SU-DHL-6 (cell line): ENCODE measurements around the gene PDGFD.

Experiments used
- H2AFZ ChIP-seq: fragments of 200-600 bp; sonication (generic); 2 replicates; pipeline ENCODE4 v1.6.1; 2014; ENCODE audit warnings: low read depth, mild to moderate bottlenecking, moderate library complexity, mixed read lengths, antibody characterized with exemption, low read length; ENCODE audit not compliant: severe bottlenecking
- H3F3A ChIP-seq: fragments of 200-600 bp; shearing (Covaris generic); 2 replicates; pipeline ENCODE4 v1.6.0; 2016; ENCODE audit warnings: antibody characterized with exemption, mild to moderate bottlenecking; ENCODE audit not compliant: insufficient read depth
- H3K27ac ChIP-seq: fragments of 200-600 bp; sonication (generic); 2 replicates; pipeline ENCODE4 v1.5.1; 2016; ENCODE audit warnings: low read depth, mild to moderate bottlenecking, low read length, moderate library complexity, mixed read lengths
- H3K27me3 ChIP-seq: fragments of 200-600 bp; sonication (generic), shearing (Covaris generic); 2 replicates; pipeline ENCODE4 v1.6.0; 2014; ENCODE audit warnings: mild to moderate bottlenecking, low read length
- H3K36me3 ChIP-seq: fragments of 200-600 bp; sonication (generic); 2 replicates; pipeline ENCODE4 v1.6.1; 2014; ENCODE audit warnings: mild to moderate bottlenecking, low read length, mixed read lengths
- H3K4me2 ChIP-seq: fragments of 300-600, 200-600 bp; shearing (Covaris generic), sonication (generic); 2 replicates; pipeline ENCODE4 v1.6.0; 2014; ENCODE audit warnings: low read length, low read depth, mild to moderate bottlenecking; ENCODE audit not compliant: poor library complexity, severe bottlenecking
- H3K4me3 ChIP-seq: fragments of 200-600 bp; sonication (generic); 2 replicates; pipeline ENCODE4 v1.5.1; 2014; ENCODE audit warnings: antibody characterized with exemption, low read length, mild to moderate bottlenecking, mixed read lengths; ENCODE audit not compliant: insufficient read depth, poor library complexity, severe bottlenecking
- H3K79me2 ChIP-seq: fragments of 200-600 bp; sonication (generic); 2 replicates; pipeline ENCODE4 v1.6.1; 2014; ENCODE audit warnings: mild to moderate bottlenecking, low read length, moderate library complexity; ENCODE audit not compliant: insufficient read depth
- H3K9ac ChIP-seq: fragments of 200-600 bp; sonication (generic); 2 replicates; pipeline ENCODE4 v1.7.0; 2014; ENCODE audit warnings: mild to moderate bottlenecking, low read length
- H3K9me2 ChIP-seq: fragments of 200-600 bp; sonication (generic); replicated peaks from 2 replicates; pipeline ENCODE4 v1.6.1; 2014; ENCODE audit warnings: low read length; ENCODE audit not compliant: insufficient read depth
- H3K9me3 ChIP-seq: fragments of 200-600 bp; sonication (generic); 2 replicates; pipeline ENCODE4 v1.6.1; 2014; ENCODE audit warnings: low read length, mixed read lengths; ENCODE audit not compliant: insufficient read depth
- H4K20me1 ChIP-seq: fragments of 200-600 bp; sonication (generic); 2 replicates; pipeline ENCODE4 v1.6.1; 2014; ENCODE audit warnings: low read depth, mild to moderate bottlenecking, antibody characterized with exemption, low read length, moderate library complexity, mixed read lengths
- EZH2phosphoT487 ChIP-seq: fragments of 200-600 bp; sonication (generic), shearing (Covaris generic); conservative IDR thresholded peaks from 2 replicates; pipeline ENCODE4 v1.6.1; 2018; ENCODE audit warnings: mild to moderate bottlenecking, antibody characterized with exemption, low read length, moderate library complexity, mixed read lengths
- TF ChIP-seq, protein P1 (sequence below): fragments of 200-600 bp; sonication (generic); IDR thresholded peaks from one replicate; pipeline ENCODE4 v1.5.1; 2017; ENCODE audit warnings: antibody characterized with exemption, mild to moderate bottlenecking, low read length, moderate library complexity; ENCODE audit not compliant: insufficient read depth, poor library complexity, severe bottlenecking

PDGFD gene

DNA sequence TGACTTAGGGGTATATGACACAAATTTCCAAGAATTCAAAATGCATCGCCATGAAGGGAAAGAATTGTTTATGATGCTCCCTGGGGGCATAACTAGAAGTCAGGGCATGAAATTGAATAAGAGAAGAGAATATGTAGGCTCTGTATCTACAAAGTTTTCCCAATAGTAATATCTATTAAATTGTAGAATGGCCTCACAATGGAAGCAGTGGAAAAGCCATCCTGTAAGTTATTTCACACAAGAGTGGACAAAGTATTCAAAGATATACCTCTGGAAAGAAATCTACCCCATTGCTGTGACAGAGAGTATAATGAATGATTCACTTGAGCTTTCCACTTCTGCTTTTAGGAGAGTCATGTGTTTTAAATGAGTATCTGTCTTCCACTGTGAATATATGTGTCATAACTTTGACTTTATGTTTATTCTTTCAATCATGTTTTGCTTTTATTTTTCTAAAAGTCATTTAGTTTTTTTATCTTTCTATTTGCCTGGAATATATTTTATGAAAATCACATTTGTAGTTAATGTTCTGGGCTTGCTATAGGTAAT lies 193.2 kb downstream of the PDGFD start:
- no peak overlapping the region for H2AFZ ChIP-seq
- H3K9ac ChIP-seq = no peak overlapping the region
- no peak overlapping the region for H3K27ac ChIP-seq
- no peaks in the 10 kb centered on the region for H4K20me1 ChIP-seq
- no peaks in the 10 kb centered on the region for H3K79me2 ChIP-seq
- H3K9me2 ChIP-seq = no peaks in the 10 kb centered on the region
- no peaks in the 10 kb centered on the region for H3K9me3 ChIP-seq
- no peak overlapping the region for H3K4me2 ChIP-seq
- no peak overlapping the region for H3K4me3 ChIP-seq
- peaks cover 7% of the 10 kb centered on the region for H3K36me3 ChIP-seq
- TF ChIP-seq, protein P1, sequence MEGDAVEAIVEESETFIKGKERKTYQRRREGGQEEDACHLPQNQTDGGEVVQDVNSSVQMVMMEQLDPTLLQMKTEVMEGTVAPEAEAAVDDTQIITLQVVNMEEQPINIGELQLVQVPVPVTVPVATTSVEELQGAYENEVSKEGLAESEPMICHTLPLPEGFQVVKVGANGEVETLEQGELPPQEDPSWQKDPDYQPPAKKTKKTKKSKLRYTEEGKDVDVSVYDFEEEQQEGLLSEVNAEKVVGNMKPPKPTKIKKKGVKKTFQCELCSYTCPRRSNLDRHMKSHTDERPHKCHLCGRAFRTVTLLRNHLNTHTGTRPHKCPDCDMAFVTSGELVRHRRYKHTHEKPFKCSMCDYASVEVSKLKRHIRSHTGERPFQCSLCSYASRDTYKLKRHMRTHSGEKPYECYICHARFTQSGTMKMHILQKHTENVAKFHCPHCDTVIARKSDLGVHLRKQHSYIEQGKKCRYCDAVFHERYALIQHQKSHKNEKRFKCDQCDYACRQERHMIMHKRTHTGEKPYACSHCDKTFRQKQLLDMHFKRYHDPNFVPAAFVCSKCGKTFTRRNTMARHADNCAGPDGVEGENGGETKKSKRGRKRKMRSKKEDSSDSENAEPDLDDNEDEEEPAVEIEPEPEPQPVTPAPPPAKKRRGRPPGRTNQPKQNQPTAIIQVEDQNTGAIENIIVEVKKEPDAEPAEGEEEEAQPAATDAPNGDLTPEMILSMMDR = no peak
- TF ChIP-seq EZH2phosphoT487 = no peak
- H3K27me3 ChIP-seq = no peaks in the 10 kb centered on the region
- no peaks in the 10 kb centered on the region for H3F3A ChIP-seq

DNA sequence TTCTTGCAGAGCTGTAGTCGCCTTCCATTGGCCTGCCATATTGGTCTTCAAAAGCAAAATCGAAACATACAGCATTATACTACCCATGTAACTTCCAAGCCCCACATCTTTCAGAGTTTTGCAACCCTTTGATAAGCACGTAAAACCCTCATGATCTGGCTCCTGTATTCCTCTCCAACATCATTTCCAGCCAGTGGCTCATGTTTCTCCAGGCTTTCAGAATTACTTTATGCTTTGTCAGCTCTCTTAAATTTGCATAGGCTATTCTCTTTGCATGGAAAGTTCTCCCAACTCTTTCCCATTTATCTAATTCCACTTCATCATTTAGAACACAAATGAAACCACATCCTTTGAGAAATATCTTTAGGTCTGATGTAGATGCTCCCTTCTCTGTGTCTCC lies 195.3 kb downstream of the PDGFD start:
- no peaks in the 10 kb centered on the region for H3K79me2 ChIP-seq
- no peaks in the 10 kb centered on the region for H3K27me3 ChIP-seq
- peaks cover 7% of the 10 kb centered on the region for H3K36me3 ChIP-seq
- H3K9me2 ChIP-seq = no peaks in the 10 kb centered on the region
- H3K27ac ChIP-seq = no peak overlapping the region
- no peak overlapping the region for H2AFZ ChIP-seq
- TF ChIP-seq EZH2phosphoT487 = no peak
- TF ChIP-seq, protein P1 = no peak
- H3K4me3 ChIP-seq = no peak overlapping the region
- no peaks in the 10 kb centered on the region for H3K9me3 ChIP-seq
- no peak overlapping the region for H3K9ac ChIP-seq
- H3F3A ChIP-seq = no peaks in the 10 kb centered on the region
- no peaks in the 10 kb centered on the region for H4K20me1 ChIP-seq
- H3K4me2 ChIP-seq = no peak overlapping the region

DNA sequence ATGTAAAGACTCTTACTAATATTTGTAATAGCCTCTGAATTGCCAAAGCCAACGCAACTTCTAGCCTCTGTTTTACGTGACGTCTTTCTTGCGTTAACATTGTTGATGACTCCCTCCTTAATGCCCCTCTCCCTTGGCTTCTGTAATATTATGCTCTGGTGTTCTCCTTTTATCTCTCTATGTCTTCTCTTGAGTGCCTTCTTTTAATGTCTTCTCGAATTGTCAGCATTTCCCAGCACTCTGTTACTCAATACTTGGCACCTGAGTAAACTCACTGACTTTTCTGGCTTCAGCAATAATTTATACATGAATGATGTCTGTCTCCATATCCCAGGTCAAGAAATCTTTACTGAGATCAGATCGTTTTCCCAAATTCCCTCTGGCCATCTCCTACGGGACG lies 196.0 kb downstream of the PDGFD start:
- no peaks in the 10 kb centered on the region for H3K27me3 ChIP-seq
- no peaks in the 10 kb centered on the region for H3K79me2 ChIP-seq
- TF ChIP-seq, protein P1 = no peak
- no peak for TF ChIP-seq EZH2phosphoT487
- no peak overlapping the region for H3K27ac ChIP-seq
- H2AFZ ChIP-seq = no peak overlapping the region
- no peak overlapping the region for H3K4me2 ChIP-seq
- no peaks in the 10 kb centered on the region for H3K9me3 ChIP-seq
- H3F3A ChIP-seq = no peaks in the 10 kb centered on the region
- H3K9me2 ChIP-seq = no peaks in the 10 kb centered on the region
- H4K20me1 ChIP-seq = no peaks in the 10 kb centered on the region
- no peak overlapping the region for H3K9ac ChIP-seq
- no peak overlapping the region for H3K4me3 ChIP-seq
- H3K36me3 ChIP-seq = peaks cover 7% of the 10 kb centered on the region

GRCh38 chr11:103964390-103964789 lies 199.6 kb downstream of the PDGFD start:
- Histone ChIP-seq H3K9me2 (no peaks in the 10 kb centered on the region), H2AFZ (no peak overlapping the region), H4K20me1 (no peaks in the 10 kb centered on the region), H3K27ac (no peak overlapping the region), H3F3A (peaks cover 5% of the 10 kb centered on the region), H3K4me3 (no peak overlapping the region), H3K9me3 (no peaks in the 10 kb centered on the region), H3K9ac (no peak overlapping the region), H3K79me2 (no peaks in the 10 kb centered on the region), H3K27me3 (no peaks in the 10 kb centered on the region), H3K4me2 (no peak overlapping the region), H3K36me3 (0 out of 2 replicates have a peak, but pooled peaks cover 5% of the 10 kb centered on the region)
- no peak for TF ChIP-seq EZH2phosphoT487
- TF ChIP-seq, protein P1 = no peak
